ENCODE data around the gene KRTAP5-9.
"Not testable (repeated sequence)": the region's sequence is repeated elsewhere in the genome, so short reads cannot be mapped to it uniquely, and the experiment has no call there.

KRTAP5-9 gene

DNA sequence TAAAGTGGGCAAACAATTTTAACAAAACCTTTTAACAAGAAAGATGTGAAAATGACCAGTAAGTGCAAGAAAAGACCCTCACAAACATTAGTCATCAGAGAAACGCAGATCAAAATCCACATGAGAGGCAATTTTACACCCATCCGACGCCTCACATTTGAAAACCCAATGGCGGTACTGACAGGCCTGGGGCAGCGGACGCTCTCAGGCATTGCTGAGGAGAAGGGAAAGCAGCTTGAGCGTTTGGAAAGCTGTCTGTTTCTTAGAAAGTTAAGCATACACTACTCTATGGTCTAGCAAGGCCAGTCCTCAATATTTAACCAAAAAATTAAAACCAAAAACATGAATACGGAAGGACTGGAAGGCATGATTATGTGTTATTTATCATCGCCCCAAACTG, 12.4 kb upstream of the KRTAP5-9 start:
- ATAC-seq = no peak
- TF ChIP-seq ZC3H10 (CRISPR knock-in tag; IDR thresholded peaks at IDR 0.05) (no peak), ZNF565 (CRISPR knock-in tag; conservative IDR thresholded peaks at IDR 0.05; ENCODE audit: low read depth) (no peak), ZNF70 (CRISPR knock-in tag; IDR thresholded peaks at IDR 0.05) (no peak), PPARA (CRISPR knock-in tag; IDR thresholded peaks at IDR 0.05; ENCODE audit: borderline replicate concordance) (no peak), BACH2 (CRISPR knock-in tag; IDR thresholded peaks at IDR 0.05; ENCODE audit: borderline replicate concordance) (no peak), RARB (CRISPR knock-in tag; IDR thresholded peaks at IDR 0.05) (no peak)
- TF ChIP-seq, protein P1, sequence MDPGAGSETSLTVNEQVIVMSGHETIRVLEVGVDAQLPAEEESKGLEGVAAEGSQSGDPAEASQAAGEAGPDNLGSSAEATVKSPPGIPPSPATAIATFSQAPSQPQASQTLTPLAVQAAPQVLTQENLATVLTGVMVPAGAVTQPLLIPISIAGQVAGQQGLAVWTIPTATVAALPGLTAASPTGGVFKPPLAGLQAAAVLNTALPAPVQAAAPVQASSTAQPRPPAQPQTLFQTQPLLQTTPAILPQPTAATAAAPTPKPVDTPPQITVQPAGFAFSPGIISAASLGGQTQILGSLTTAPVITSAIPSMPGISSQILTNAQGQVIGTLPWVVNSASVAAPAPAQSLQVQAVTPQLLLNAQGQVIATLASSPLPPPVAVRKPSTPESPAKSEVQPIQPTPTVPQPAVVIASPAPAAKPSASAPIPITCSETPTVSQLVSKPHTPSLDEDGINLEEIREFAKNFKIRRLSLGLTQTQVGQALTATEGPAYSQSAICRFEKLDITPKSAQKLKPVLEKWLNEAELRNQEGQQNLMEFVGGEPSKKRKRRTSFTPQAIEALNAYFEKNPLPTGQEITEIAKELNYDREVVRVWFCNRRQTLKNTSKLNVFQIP (CRISPR knock-in tag; IDR thresholded peaks at IDR 0.05; ENCODE audit: borderline replicate concordance, low read depth) = no peak
- TF ChIP-seq, protein P2, sequence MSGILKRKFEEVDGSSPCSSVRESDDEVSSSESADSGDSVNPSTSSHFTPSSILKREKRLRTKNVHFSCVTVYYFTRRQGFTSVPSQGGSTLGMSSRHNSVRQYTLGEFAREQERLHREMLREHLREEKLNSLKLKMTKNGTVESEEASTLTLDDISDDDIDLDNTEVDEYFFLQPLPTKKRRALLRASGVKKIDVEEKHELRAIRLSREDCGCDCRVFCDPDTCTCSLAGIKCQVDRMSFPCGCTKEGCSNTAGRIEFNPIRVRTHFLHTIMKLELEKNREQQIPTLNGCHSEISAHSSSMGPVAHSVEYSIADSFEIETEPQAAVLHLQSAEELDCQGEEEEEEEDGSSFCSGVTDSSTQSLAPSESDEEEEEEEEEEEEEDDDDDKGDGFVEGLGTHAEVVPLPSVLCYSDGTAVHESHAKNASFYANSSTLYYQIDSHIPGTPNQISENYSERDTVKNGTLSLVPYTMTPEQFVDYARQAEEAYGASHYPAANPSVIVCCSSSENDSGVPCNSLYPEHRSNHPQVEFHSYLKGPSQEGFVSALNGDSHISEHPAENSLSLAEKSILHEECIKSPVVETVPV (CRISPR knock-in tag; IDR thresholded peaks at IDR 0.05) = no peak

DNA sequence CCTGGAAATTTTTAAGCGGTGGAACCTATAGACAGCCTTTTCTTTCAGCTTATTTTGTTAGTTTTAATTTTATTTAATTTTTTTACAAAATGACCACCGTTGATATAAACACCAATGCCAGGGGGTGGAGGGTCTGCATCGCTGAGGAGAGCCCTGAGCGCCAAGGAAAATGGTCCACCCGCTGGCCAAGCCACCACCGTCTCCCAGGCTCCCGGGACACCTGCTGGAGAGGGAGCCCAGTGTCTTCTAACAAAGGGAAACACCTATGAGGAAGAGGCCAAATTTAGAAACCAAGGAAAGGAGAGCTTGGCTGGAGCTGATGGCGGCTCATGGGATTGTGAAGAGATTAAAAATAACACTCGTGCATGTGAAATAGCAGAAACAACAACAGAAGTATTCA, 10.7 kb upstream of the KRTAP5-9 start:
- no peak for TF ChIP-seq ZNF8 (CRISPR knock-in tag; IDR thresholded peaks at IDR 0.05)

DNA sequence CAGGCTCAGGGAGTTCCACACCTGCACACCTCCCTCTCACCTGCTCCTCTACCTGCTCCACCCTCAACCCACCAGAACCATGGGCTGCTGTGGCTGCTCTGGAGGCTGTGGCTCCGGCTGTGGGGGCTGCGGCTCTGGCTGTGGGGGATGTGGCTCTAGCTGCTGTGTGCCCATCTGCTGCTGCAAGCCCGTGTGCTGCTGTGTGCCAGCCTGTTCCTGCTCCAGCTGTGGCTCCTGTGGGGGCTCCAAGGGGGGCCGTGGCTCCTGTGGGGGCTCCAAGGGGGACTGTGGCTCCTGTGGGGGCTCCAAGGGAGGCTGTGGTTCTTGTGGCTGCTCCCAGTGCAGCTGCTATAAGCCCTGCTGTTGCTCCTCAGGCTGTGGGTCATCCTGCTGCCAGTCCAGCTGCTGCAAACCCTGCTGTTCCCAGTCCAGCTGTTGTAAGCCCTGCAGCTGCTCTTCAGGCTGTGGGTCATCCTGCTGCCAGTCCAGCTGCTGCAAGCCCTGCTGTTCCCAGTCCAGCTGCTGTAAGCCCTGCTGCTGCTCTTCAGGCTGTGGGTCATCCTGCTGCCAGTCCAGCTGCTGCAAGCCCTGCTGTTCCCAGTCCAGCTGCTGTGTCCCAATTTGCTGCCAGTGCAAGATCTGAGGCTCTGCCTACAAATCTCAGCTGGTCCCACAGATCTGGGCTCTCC, 10.1 kb upstream of the KRTAP5-9 start, which contains the start of gene KRTAP5-8:
KRTAP5-8 (plus strand) TSS at position 49 of the 689 bp plus-strand sequence; CDS start at position 80, 31 bp downstream.
- ATAC-seq = not testable (repeated sequence)

More for the DNA sequence above, 10.7 kb upstream of the KRTAP5-9 start:
- ATAC-seq = no peak

DNA sequence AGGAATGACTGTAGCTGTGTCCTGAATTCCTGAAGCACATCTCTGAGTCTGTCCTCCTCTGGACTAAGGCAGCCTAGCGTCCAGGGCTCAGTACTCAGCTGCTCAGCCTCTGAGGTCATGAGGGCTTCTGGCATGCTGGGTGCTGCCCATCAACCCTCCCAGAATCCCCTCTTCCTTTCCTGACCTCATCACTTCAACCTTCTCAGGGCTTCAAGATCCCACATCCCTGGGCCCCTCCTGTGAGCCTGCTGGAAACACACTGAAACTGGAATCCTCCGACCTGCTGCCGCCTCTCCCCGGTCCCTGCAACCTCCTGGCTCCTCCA, 9.6 kb upstream of the KRTAP5-9 start:
- TF ChIP-seq TCF4 (CRISPR knock-in tag; IDR thresholded peaks at IDR 0.05; ENCODE audit: borderline replicate concordance) = no peak
- TF ChIP-seq TOX (CRISPR knock-in tag; IDR thresholded peaks at IDR 0.05; ENCODE audit: borderline replicate concordance) = no peak
- TF ChIP-seq, protein P2 (CRISPR knock-in tag; IDR thresholded peaks at IDR 0.05) = no peak
- TF ChIP-seq ZFP30 (CRISPR knock-in tag; IDR thresholded peaks at IDR 0.05) = no peak
- no peak for TF ChIP-seq ARNTL (CRISPR knock-in tag; IDR thresholded peaks at IDR 0.05; ENCODE audit: borderline replicate concordance, low read depth)
- TF ChIP-seq, protein P3, sequence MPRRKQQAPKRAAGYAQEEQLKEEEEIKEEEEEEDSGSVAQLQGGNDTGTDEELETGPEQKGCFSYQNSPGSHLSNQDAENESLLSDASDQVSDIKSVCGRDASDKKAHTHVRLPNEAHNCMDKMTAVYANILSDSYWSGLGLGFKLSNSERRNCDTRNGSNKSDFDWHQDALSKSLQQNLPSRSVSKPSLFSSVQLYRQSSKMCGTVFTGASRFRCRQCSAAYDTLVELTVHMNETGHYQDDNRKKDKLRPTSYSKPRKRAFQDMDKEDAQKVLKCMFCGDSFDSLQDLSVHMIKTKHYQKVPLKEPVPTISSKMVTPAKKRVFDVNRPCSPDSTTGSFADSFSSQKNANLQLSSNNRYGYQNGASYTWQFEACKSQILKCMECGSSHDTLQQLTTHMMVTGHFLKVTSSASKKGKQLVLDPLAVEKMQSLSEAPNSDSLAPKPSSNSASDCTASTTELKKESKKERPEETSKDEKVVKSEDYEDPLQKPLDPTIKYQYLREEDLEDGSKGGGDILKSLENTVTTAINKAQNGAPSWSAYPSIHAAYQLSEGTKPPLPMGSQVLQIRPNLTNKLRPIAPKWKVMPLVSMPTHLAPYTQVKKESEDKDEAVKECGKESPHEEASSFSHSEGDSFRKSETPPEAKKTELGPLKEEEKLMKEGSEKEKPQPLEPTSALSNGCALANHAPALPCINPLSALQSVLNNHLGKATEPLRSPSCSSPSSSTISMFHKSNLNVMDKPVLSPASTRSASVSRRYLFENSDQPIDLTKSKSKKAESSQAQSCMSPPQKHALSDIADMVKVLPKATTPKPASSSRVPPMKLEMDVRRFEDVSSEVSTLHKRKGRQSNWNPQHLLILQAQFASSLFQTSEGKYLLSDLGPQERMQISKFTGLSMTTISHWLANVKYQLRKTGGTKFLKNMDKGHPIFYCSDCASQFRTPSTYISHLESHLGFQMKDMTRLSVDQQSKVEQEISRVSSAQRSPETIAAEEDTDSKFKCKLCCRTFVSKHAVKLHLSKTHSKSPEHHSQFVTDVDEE (CRISPR knock-in tag; IDR thresholded peaks at IDR 0.05) = no peak
- no peak for TF ChIP-seq ZC3H10 (CRISPR knock-in tag; IDR thresholded peaks at IDR 0.05)
- ATAC-seq = no peak

DNA sequence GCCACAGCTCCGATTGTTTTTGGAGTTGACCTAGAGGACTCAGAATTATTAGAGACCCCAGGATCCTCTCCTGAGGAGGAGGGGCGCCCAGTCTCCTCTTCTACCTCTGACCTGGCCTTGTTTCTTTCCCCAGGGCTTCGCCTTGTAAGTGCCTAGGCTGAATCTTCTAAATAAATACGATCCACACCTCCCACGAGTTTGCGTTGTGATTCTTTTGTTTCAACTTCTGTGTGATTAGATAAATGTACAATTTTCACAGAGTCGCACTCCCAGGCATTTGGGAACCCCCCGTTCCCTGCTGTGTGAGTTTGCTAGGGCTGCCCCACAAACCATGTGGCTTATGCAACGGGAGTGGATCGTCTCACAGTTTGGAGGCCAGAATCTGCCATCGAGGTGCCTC, 9.2 kb upstream of the KRTAP5-9 start:
- ATAC-seq = no peak
- TF ChIP-seq ZFP3 (CRISPR knock-in tag; IDR thresholded peaks at IDR 0.05) = no peak
- no peak for TF ChIP-seq PPARA (CRISPR knock-in tag; IDR thresholded peaks at IDR 0.05; ENCODE audit: borderline replicate concordance)
- TF ChIP-seq ESRRG (CRISPR knock-in tag; IDR thresholded peaks at IDR 0.05) = no peak
- TF ChIP-seq SNAI2 (CRISPR knock-in tag; IDR thresholded peaks at IDR 0.05) = no peak
- TF ChIP-seq BACH2 (CRISPR knock-in tag; IDR thresholded peaks at IDR 0.05; ENCODE audit: borderline replicate concordance) = no peak
- TF ChIP-seq ISL1 (CRISPR knock-in tag; IDR thresholded peaks at IDR 0.05) = no peak
- TF ChIP-seq ZC3H10 (CRISPR knock-in tag; IDR thresholded peaks at IDR 0.05) = no peak
- TF ChIP-seq, protein P4, sequence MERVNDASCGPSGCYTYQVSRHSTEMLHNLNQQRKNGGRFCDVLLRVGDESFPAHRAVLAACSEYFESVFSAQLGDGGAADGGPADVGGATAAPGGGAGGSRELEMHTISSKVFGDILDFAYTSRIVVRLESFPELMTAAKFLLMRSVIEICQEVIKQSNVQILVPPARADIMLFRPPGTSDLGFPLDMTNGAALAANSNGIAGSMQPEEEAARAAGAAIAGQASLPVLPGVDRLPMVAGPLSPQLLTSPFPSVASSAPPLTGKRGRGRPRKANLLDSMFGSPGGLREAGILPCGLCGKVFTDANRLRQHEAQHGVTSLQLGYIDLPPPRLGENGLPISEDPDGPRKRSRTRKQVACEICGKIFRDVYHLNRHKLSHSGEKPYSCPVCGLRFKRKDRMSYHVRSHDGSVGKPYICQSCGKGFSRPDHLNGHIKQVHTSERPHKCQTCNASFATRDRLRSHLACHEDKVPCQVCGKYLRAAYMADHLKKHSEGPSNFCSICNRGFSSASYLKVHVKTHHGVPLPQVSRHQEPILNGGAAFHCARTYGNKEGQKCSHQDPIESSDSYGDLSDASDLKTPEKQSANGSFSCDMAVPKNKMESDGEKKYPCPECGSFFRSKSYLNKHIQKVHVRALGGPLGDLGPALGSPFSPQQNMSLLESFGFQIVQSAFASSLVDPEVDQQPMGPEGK (CRISPR knock-in tag; IDR thresholded peaks at IDR 0.05; ENCODE audit: borderline replicate concordance) = no peak
- TF ChIP-seq GLIS3 (CRISPR knock-in tag; IDR thresholded peaks at IDR 0.05) = no peak
- TF ChIP-seq, protein P2 (CRISPR knock-in tag; IDR thresholded peaks at IDR 0.05) = no peak
- no peak for TF ChIP-seq CSDC2 (CRISPR knock-in tag; IDR thresholded peaks at IDR 0.05)
- TF ChIP-seq, protein P5, sequence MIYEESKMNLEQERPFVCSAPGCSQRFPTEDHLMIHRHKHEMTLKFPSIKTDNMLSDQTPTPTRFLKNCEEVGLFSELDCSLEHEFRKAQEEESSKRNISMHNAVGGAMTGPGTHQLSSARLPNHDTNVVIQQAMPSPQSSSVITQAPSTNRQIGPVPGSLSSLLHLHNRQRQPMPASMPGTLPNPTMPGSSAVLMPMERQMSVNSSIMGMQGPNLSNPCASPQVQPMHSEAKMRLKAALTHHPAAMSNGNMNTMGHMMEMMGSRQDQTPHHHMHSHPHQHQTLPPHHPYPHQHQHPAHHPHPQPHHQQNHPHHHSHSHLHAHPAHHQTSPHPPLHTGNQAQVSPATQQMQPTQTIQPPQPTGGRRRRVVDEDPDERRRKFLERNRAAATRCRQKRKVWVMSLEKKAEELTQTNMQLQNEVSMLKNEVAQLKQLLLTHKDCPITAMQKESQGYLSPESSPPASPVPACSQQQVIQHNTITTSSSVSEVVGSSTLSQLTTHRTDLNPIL (CRISPR knock-in tag; IDR thresholded peaks at IDR 0.05; ENCODE audit: low read depth) = no peak
- TF ChIP-seq OSR1 (CRISPR knock-in tag; IDR thresholded peaks at IDR 0.05) = no peak
- no peak for TF ChIP-seq RARB (CRISPR knock-in tag; IDR thresholded peaks at IDR 0.05)
